ENCODE results near the gene HS3ST2. TPM values are rescaled to one million over a fixed set of nuclear protein-coding genes. Genes with fewer than 3 reads are reported as not detected.
A peak's percentile ranks its signal among the peaks of the same experiment; 100 is the strongest.

HS3ST2 gene
- total RNA-seq, 1 donor from 2014 or later, result 0.26 TPM

DNA sequence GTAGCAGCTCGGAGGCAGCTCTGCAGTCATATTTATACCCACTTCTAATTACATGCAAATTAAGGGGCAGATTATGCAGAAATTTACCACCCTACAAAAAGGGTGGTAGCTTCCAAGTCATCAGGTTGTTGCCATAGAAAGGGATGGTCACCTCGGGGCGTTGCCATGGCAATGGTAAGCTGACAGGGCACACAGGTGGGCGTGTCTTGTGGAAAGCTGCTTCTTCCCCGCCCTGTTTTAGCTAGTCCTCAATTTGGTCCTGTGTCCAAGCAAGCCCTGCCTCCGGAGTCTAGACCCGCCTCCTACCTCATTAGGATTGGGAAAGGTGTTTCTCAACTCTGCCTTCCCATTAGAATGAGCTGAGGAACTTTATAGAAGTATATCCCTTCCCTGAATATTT lies 98.7 kb downstream of the HS3ST2 start:
- Histone ChIP-seq H3K36me3 (ENCODE audit: control insufficient read depth, insufficient read depth, low read length) (no peaks in the 10 kb centered on the region), H3K27me3 (ENCODE audit: control insufficient read depth, insufficient read depth, low read length) (no peaks in the 10 kb centered on the region), H3K4me3 (ENCODE audit: low read depth, low read length) (no peak overlapping the region)
- FAIRE-seq (no peak), DNase-seq (ENCODE audit: low read depth) (no peak)
- TF ChIP-seq, protein P1, sequence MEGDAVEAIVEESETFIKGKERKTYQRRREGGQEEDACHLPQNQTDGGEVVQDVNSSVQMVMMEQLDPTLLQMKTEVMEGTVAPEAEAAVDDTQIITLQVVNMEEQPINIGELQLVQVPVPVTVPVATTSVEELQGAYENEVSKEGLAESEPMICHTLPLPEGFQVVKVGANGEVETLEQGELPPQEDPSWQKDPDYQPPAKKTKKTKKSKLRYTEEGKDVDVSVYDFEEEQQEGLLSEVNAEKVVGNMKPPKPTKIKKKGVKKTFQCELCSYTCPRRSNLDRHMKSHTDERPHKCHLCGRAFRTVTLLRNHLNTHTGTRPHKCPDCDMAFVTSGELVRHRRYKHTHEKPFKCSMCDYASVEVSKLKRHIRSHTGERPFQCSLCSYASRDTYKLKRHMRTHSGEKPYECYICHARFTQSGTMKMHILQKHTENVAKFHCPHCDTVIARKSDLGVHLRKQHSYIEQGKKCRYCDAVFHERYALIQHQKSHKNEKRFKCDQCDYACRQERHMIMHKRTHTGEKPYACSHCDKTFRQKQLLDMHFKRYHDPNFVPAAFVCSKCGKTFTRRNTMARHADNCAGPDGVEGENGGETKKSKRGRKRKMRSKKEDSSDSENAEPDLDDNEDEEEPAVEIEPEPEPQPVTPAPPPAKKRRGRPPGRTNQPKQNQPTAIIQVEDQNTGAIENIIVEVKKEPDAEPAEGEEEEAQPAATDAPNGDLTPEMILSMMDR (IDR thresholded peaks at IDR 0.05; ENCODE audit: insufficient read depth, low read length, severe bottlenecking), result no peak

DNA sequence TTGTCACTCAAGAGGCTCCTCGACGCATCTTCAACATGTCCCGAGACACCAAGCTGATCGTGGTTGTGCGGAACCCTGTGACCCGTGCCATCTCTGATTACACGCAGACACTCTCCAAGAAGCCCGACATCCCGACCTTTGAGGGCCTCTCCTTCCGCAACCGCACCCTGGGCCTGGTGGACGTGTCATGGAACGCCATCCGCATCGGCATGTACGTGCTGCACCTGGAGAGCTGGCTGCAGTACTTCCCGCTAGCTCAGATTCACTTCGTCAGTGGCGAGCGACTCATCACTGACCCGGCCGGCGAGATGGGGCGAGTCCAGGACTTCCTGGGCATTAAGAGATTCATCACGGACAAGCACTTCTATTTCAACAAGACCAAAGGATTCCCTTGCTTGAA lies 101.0 kb downstream of the HS3ST2 start:
- FAIRE-seq (no peak), DNase-seq (ENCODE audit: low read depth) (peak; percentile 17)
- H3K4me3 ChIP-seq (ENCODE audit: low read depth, low read length), result no peak overlapping the region
- no peaks in the 10 kb centered on the region for H3K36me3 ChIP-seq (ENCODE audit: control insufficient read depth, insufficient read depth, low read length)
- no peaks in the 10 kb centered on the region for H3K27me3 ChIP-seq (ENCODE audit: control insufficient read depth, insufficient read depth, low read length)
- TF ChIP-seq, protein P1 (IDR thresholded peaks at IDR 0.05; ENCODE audit: insufficient read depth, low read length, severe bottlenecking), result no peak

DNA sequence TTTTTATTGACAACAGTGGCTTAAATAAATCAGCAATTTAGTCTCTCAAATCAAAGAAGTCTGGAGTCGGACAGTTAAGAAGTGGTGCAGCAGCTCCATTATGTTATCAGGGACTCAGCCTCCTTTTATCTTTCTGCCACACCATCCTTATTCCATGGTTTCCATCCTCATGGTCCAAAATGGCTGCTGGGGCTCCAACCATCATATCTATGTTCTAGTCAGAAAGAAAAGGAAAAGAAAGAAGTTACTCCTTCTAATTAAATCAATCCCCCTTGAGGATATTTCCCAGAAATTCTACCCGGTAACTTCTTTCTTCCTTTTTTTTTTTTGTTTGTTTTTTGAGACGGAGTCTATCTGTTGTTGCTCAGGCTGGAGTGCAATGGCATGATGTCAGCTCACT lies 109.5 kb downstream of the HS3ST2 start:
- no peak for FAIRE-seq
- Histone ChIP-seq H3K36me3 (ENCODE audit: control insufficient read depth, insufficient read depth, low read length) (no peaks in the 10 kb centered on the region), H3K4me3 (ENCODE audit: low read depth, low read length) (no peak overlapping the region), H3K27me3 (ENCODE audit: control insufficient read depth, insufficient read depth, low read length) (peaks cover 2% of the 10 kb centered on the region)
- TF ChIP-seq, protein P1 (IDR thresholded peaks at IDR 0.05; ENCODE audit: insufficient read depth, low read length, severe bottlenecking), result no peak
- DNase-seq (ENCODE audit: low read depth), result no peak

DNA sequence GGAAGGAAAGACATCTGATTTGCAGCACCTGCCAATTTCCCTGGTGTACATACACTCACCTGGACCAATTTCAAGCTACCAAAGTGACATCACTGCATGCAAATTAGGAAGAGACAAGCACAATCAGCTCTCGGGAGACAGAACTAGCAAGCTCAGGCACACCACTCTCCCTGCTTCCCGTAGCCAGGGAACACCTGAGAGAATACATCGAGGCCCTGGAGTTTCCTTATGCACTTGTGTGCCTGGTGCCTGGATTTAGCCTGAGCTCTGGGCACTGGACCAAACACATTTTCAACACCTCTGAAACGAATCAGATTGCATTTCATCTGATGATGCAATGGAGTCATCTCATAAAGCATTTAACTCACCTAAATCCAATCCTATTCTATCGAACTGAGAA lies 110.5 kb downstream of the HS3ST2 start:
- no peaks in the 10 kb centered on the region for H3K36me3 ChIP-seq (ENCODE audit: control insufficient read depth, insufficient read depth, low read length)
- DNase-seq (ENCODE audit: low read depth) (peak; percentile 74), FAIRE-seq (no peak)
- H3K27me3 ChIP-seq (ENCODE audit: control insufficient read depth, insufficient read depth, low read length), result peaks cover 2% of the 10 kb centered on the region
- no peak overlapping the region for H3K4me3 ChIP-seq (ENCODE audit: low read depth, low read length)
- TF ChIP-seq, protein P1 (IDR thresholded peaks at IDR 0.05; ENCODE audit: insufficient read depth, low read length, severe bottlenecking), result no peak

DNA sequence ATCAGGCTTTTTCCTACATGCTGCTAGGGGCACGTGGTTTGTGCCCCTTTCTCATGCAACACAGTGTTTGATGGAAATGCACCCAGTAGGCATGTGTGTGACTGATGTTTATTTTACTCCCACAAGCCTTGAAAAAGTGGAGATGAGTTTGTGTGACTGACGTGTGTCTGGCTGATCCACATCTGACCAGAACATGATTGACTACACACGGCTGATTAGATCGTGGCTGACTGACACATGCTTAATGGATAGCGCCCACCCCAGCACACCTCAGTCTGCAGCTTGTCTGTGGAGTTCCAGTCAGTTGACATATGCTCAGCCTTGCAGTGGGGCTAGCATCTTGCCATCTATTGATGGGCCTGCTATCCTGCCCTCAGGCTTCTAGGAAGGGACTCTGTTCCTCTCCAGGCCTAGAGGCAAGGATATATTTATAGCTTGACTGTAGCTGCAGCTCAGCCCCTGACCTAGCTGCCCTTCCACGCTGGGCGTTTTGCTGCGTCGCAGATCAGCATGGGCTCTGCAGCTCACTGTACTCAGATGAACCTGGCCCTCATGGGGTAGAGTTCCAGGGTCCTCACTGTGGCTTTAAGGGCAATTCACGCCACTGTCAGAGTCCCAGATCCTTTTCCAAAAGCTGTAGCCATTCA lies 112.3 kb downstream of the HS3ST2 start:
- Histone ChIP-seq H3K36me3 (ENCODE audit: control insufficient read depth, insufficient read depth, low read length) (no peaks in the 10 kb centered on the region), H3K27me3 (ENCODE audit: control insufficient read depth, insufficient read depth, low read length) (peaks cover 2% of the 10 kb centered on the region), H3K4me3 (ENCODE audit: low read depth, low read length) (no peak overlapping the region)
- TF ChIP-seq, protein P1 (IDR thresholded peaks at IDR 0.05; ENCODE audit: insufficient read depth, low read length, severe bottlenecking), result no peak
- DNase-seq (ENCODE audit: low read depth), result no peak
- no peak for FAIRE-seq

DNA sequence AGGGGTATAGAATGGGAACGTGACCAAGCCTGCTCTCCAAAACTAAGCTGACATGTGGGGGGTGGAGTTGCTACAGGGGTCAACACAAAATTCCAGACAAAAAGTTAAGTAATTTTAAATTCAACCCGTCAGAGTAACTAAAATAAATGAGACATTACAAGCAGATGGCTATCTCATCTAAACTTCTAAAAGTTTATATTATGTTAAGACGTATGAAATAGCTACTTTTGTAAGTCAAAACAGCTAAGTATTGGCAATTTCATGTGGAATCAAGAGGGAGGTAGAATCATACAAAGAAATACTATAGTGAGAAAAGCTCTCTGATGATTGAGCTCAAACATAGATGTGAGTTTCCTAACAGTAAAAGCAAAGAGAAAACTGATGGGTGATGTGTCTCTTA lies 113.3 kb downstream of the HS3ST2 start:
- DNase-seq (ENCODE audit: low read depth) (no peak), FAIRE-seq (no peak)
- Histone ChIP-seq H3K36me3 (ENCODE audit: control insufficient read depth, insufficient read depth, low read length) (no peaks in the 10 kb centered on the region), H3K4me3 (ENCODE audit: low read depth, low read length) (no peak overlapping the region), H3K27me3 (ENCODE audit: control insufficient read depth, insufficient read depth, low read length) (peaks cover 2% of the 10 kb centered on the region)
- TF ChIP-seq, protein P1 (IDR thresholded peaks at IDR 0.05; ENCODE audit: insufficient read depth, low read length, severe bottlenecking), result no peak
